ENCODE data around the gene TRAPPC1. TPM values are rescaled to one million over a fixed set of nuclear protein-coding genes. Genes with fewer than 3 reads are reported as not detected.

Gene TRAPPC1
- total RNA-seq, 1 donor from 2014 or later, result 184 TPM

- Histone ChIP-seq H4K20me1 (ENCODE audit: insufficient read depth, low read length) (no peaks in the 10 kb centered on the region), H3K79me2 (ENCODE audit: insufficient read depth, low read length) (no peaks in the 10 kb centered on the region), H3K4me1 (ENCODE audit: insufficient read depth, low read length) (no peaks in the 10 kb centered on the region), H3K27me3 (ENCODE audit: insufficient read depth, low read length) (peaks cover 3% of the 10 kb centered on the region), H3K9me3 (ENCODE audit: insufficient read depth, low read depth, low read length) (no peaks in the 10 kb centered on the region), H3K36me3 (ENCODE audit: insufficient read depth, low read length) (no peaks in the 10 kb centered on the region), H3K4me2 (ENCODE audit: low read length) (no peak overlapping the region), H3K4me3 (ENCODE audit: insufficient read depth, low read depth, low read length) (no peak overlapping the region), H3K9ac (ENCODE audit: low read length) (no peak overlapping the region), H3K27ac (ENCODE audit: low read depth, low read length) (no peak overlapping the region), H2AFZ (ENCODE audit: low read depth, low read length) (no peak overlapping the region)
- H3K27ac Mint-ChIP-seq (ENCODE audit: unreplicated experiment), result no peak overlapping the region
- H3K36me3 Mint-ChIP-seq (ENCODE audit: low read depth, unreplicated experiment), result no peaks in the 10 kb centered on the region
- DNase-seq (ENCODE audit: low read depth), result no peak
- no peak overlapping the region for H3K4me3 Mint-ChIP-seq (ENCODE audit: unreplicated experiment)
- no peaks in the 10 kb centered on the region for H3K9me3 Mint-ChIP-seq (ENCODE audit: unreplicated experiment)
- no peaks in the 10 kb centered on the region for H3K4me1 Mint-ChIP-seq (ENCODE audit: low read depth, unreplicated experiment)
- H3K27me3 Mint-ChIP-seq (ENCODE audit: low read depth, unreplicated experiment), result peaks cover 7% of the 10 kb centered on the region
- TF ChIP-seq CTCF (IDR thresholded peaks at IDR 0.05; ENCODE audit: insufficient read depth, low read depth, low read length) (no peak), EZH2 (IDR thresholded peaks at IDR 0.05; ENCODE audit: insufficient read depth, low read length) (no peak)
- no peak for FAIRE-seq
Measured at GRCh38 chr17:7961421-7961820, 29.7 kb upstream of the TRAPPC1 start.

DNA sequence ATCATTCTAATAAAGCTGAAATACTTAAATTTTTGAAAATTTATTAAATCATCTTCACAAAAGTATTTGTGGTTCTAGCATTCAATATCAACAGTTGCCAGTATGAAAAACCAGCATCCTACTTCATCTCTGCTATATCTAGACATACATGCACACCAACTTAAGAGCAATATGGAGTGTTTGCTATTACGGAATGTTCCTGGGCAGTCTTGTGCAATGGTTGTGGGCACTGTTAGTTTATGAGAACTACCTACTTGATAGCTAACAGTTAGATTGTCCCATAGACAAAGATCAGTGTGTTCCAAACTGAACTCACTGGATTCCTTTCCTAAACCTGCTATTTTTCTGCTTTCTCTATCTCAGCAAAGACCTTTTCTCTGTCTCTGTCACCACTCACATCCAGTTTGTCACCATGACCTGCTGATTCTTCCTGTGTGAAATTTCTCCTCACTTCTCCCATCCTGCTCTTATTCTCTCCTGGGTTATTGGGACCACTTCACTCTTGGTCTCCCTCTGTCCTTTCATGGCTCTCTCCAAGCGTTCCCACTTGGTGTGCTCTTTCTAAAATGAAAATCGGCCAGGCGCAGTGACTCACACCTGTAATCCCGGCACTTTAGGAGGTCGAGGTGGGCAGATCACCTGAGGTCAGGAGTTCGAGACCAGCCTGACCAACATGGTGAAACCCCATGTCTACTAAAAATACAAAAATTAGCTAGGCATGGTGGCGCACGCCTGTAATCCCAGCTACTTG is 27.9 kb upstream of the TRAPPC1 start:
- no peaks in the 10 kb centered on the region for H4K20me1 ChIP-seq (ENCODE audit: insufficient read depth, low read length)
- Mint-ChIP-seq H3K27ac (ENCODE audit: unreplicated experiment) (no peak overlapping the region), H3K4me3 (ENCODE audit: unreplicated experiment) (no peak overlapping the region), H3K9me3 (ENCODE audit: unreplicated experiment) (no peaks in the 10 kb centered on the region), H3K4me1 (ENCODE audit: low read depth, unreplicated experiment) (no peaks in the 10 kb centered on the region), H3K36me3 (ENCODE audit: low read depth, unreplicated experiment) (no peaks in the 10 kb centered on the region), H3K27me3 (ENCODE audit: low read depth, unreplicated experiment) (peaks cover 7% of the 10 kb centered on the region)
- no peaks in the 10 kb centered on the region for H3K79me2 ChIP-seq (ENCODE audit: insufficient read depth, low read length)
- H3K27me3 ChIP-seq (ENCODE audit: insufficient read depth, low read length), result peaks cover 3% of the 10 kb centered on the region
- no peaks in the 10 kb centered on the region for H3K4me1 ChIP-seq (ENCODE audit: insufficient read depth, low read length)
- H3K36me3 ChIP-seq (ENCODE audit: insufficient read depth, low read length), result no peaks in the 10 kb centered on the region
- FAIRE-seq, result no peak
- H3K9ac ChIP-seq (ENCODE audit: low read length), result no peak overlapping the region
- TF ChIP-seq EZH2 (IDR thresholded peaks at IDR 0.05; ENCODE audit: insufficient read depth, low read length) (no peak), CTCF (IDR thresholded peaks at IDR 0.05; ENCODE audit: insufficient read depth, low read depth, low read length) (no peak)
- no peaks in the 10 kb centered on the region for H3K9me3 ChIP-seq (ENCODE audit: insufficient read depth, low read depth, low read length)
- H3K4me3 ChIP-seq (ENCODE audit: insufficient read depth, low read depth, low read length), result no peak overlapping the region
- no peak overlapping the region for H3K4me2 ChIP-seq (ENCODE audit: low read length)
- no peak overlapping the region for H3K27ac ChIP-seq (ENCODE audit: low read depth, low read length)
- no peak overlapping the region for H2AFZ ChIP-seq (ENCODE audit: low read depth, low read length)
- no peak for DNase-seq (ENCODE audit: low read depth)

Measured in astrocyte (in vitro differentiated cells and primary cell).